HL-60 (cell line): ENCODE data around the gene ATMIN.

Experiments used
- CTCF ChIP-seq: IDR thresholded peaks from one replicate; pipeline ENCODE4 v1.5.1; 2011; ENCODE audit warnings: low read length, control low read depth, inconsistent platforms; ENCODE audit not compliant: insufficient read depth
- GABPA ChIP-seq: IDR thresholded peaks from 2 replicates; pipeline ENCODE4 v1.6.1; 2012; ENCODE audit warnings: low read depth
- POLR2AphosphoS5 ChIP-seq: IDR thresholded peaks from 2 replicates; pipeline ENCODE4 v1.6.1; 2012; ENCODE audit warnings: low read depth
- REST ChIP-seq: IDR thresholded peaks from 2 replicates; pipeline ENCODE4 v1.6.1; 2012; ENCODE audit warnings: low read depth; ENCODE audit not compliant: insufficient replicate concordance

- no peak for TF ChIP-seq CTCF
- TF ChIP-seq POLR2AphosphoS5, result peak; percentile 49; the same call in 1 of the 2 replicates
- no peak for TF ChIP-seq REST
- TF ChIP-seq GABPA, result peak; percentile 87
Measured at GRCh38 chr16:81077076-81077940, 41.7 kb downstream of the ATMIN start, which contains the start of gene C16orf46.
